ENCODE data around the gene BOC.

DNA sequence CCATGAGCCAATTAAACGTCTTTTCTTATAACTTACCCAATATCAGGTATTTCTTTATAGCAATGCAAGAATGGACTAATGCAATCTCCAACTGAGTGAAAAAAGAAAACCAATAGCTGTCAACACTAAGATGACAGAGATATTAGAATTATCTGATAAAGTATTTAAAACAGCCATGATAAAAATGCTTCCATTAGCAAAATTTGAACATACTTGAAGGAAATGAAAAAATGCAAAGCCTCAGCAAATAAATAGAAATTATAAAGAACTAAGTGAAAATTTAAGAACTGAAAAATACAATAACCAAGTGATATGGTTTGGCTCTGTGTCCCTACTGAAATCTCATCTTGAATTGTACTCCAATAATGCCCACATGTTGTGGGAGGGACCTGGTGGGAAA is 99.6 kb downstream of the BOC start:
- TF ChIP-seq YBX1 (IDR thresholded peaks at IDR 0.05) (no peak), POLR2A (IDR thresholded peaks at IDR 0.05; ENCODE audit: low read depth, low read length) (no peak), ZNF384 (IDR thresholded peaks at IDR 0.05; ENCODE audit: borderline replicate concordance, low read depth, low read length) (no peak), MYC (IDR thresholded peaks at IDR 0.05; ENCODE audit: insufficient read depth, insufficient read length, insufficient replicate concordance, low read length, severe bottlenecking) (no peak), NFIC (IDR thresholded peaks at IDR 0.05; ENCODE audit: low read depth, low read length) (no peak), CHD1 (IDR thresholded peaks at IDR 0.05; ENCODE audit: low read depth, low read length) (no peak), RCOR1 (conservative IDR thresholded peaks at IDR 0.05; ENCODE audit: low read depth, low read length) (no peak)
- TF ChIP-seq, protein P1, sequence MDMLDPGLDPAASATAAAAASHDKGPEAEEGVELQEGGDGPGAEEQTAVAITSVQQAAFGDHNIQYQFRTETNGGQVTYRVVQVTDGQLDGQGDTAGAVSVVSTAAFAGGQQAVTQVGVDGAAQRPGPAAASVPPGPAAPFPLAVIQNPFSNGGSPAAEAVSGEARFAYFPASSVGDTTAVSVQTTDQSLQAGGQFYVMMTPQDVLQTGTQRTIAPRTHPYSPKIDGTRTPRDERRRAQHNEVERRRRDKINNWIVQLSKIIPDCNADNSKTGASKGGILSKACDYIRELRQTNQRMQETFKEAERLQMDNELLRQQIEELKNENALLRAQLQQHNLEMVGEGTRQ (IDR thresholded peaks at IDR 0.05; ENCODE audit: borderline replicate concordance, low read depth, low read length), result no peak
- TF ChIP-seq, protein P2, sequence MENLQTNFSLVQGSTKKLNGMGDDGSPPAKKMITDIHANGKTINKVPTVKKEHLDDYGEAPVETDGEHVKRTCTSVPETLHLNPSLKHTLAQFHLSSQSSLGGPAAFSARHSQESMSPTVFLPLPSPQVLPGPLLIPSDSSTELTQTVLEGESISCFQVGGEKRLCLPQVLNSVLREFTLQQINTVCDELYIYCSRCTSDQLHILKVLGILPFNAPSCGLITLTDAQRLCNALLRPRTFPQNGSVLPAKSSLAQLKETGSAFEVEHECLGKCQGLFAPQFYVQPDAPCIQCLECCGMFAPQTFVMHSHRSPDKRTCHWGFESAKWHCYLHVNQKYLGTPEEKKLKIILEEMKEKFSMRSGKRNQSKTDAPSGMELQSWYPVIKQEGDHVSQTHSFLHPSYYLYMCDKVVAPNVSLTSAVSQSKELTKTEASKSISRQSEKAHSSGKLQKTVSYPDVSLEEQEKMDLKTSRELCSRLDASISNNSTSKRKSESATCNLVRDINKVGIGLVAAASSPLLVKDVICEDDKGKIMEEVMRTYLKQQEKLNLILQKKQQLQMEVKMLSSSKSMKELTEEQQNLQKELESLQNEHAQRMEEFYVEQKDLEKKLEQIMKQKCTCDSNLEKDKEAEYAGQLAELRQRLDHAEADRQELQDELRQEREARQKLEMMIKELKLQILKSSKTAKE (IDR thresholded peaks at IDR 0.05; ENCODE audit: low read depth, poor library complexity, severe bottlenecking), result no peak
- TF ChIP-seq, protein P3, sequence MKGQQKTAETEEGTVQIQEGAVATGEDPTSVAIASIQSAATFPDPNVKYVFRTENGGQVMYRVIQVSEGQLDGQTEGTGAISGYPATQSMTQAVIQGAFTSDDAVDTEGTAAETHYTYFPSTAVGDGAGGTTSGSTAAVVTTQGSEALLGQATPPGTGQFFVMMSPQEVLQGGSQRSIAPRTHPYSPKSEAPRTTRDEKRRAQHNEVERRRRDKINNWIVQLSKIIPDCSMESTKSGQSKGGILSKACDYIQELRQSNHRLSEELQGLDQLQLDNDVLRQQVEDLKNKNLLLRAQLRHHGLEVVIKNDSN (IDR thresholded peaks at IDR 0.05; ENCODE audit: borderline replicate concordance, extremely low read length, insufficient read depth, low read depth, low read length), result no peak
- TF ChIP-seq, protein P4, sequence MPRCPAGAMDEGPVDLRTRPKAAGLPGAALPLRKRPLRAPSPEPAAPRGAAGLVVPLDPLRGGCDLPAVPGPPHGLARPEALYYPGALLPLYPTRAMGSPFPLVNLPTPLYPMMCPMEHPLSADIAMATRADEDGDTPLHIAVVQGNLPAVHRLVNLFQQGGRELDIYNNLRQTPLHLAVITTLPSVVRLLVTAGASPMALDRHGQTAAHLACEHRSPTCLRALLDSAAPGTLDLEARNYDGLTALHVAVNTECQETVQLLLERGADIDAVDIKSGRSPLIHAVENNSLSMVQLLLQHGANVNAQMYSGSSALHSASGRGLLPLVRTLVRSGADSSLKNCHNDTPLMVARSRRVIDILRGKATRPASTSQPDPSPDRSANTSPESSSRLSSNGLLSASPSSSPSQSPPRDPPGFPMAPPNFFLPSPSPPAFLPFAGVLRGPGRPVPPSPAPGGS (IDR thresholded peaks at IDR 0.05; ENCODE audit: borderline replicate concordance, insufficient read depth, low read depth, low read length, poor library complexity, severe bottlenecking), result no peak

Measured in GM12878 (cell line).